ENCODE measurements around the gene KCTD11. TPM values are rescaled to one million over a fixed set of nuclear protein-coding genes. Genes with fewer than 3 reads are reported as not detected.

The KCTD11 gene
- 14.6 and 15.1 TPM in 2 replicates for total RNA-seq

GRCh38 chr17:7351665-7352502, at the start of gene KCTD11:
Gene KCTD11, plus strand, starts transcription at chr17:7352162.

GRCh38 chr17:7306911-7307685, 44.9 kb upstream of the KCTD11 start, which contains the start of gene EIF5A:
Gene EIF5A, plus strand, starts transcription at chr17:7307628. Its CDS starts 2,008 bp downstream, at chr17:7309636.

GRCh38 chr17:7314719-7315569, 37.0 kb upstream of the KCTD11 start, which contains the start of gene GPS2:
Gene GPS2, minus strand, starts transcription at chr17:7315360. Its CDS starts 308 bp downstream, at chr17:7315052.

GRCh38 chr17:7328840-7329373, 23.1 kb upstream of the KCTD11 start, which contains the start of gene NEURL4:
Gene NEURL4, minus strand, starts transcription at chr17:7329335. Its CDS starts 23 bp downstream, at chr17:7329312.

GRCh38 chr17:7336240-7337175, 15.5 kb upstream of the KCTD11 start, which contains the start of gene ACAP1:
Gene ACAP1, plus strand, starts transcription at chr17:7336529. Its CDS starts 206 bp downstream, at chr17:7336735.

GRCh38 chr17:7355053-7355452, 3.1 kb downstream of the KCTD11 start, which contains the start of gene TMEM95:
Gene TMEM95, plus strand, starts transcription at chr17:7355156. Its CDS starts 49 bp downstream, at chr17:7355205.

GRCh38 chr17:7380855-7381683, 29.1 kb downstream of the KCTD11 start, which contains the start of gene TNK1:
Gene TNK1, plus strand, starts transcription at chr17:7381089. Its CDS starts 1,838 bp downstream, at chr17:7382927.

GRCh38 chr17:7394452-7395191, 42.7 kb downstream of the KCTD11 start, which contains the start of gene PLSCR3:
Gene PLSCR3, minus strand, starts transcription at chr17:7394525. Its CDS starts 415 bp downstream, at chr17:7394110.

GRCh38 chr17:7403977-7404736, 52.2 kb downstream of the KCTD11 start, which contains the start of gene TMEM256:
Gene TMEM256, minus strand, starts transcription at chr17:7404097. Its CDS starts 13 bp downstream, at chr17:7404084.

Other genes with a start within 250 kb of the KCTD11 start
- gene ASGR2, start 237.3 kb upstream of the KCTD11 start, total RNA-seq, result not detected in 2 replicates
- 1.1 and 1.2 TPM in 2 replicates for gene ASGR1, start 172.8 kb upstream of the KCTD11 start, total RNA-seq
- gene DLG4, start 132.3 kb upstream of the KCTD11 start, total RNA-seq, result 28.8 and 39.5 TPM in 2 replicates
- gene ACADVL, start 132.2 kb upstream of the KCTD11 start, total RNA-seq, result 209 and 256 TPM in 2 replicates
- gene DVL2, start 117.6 kb upstream of the KCTD11 start, total RNA-seq, result 60.4 and 61.2 TPM in 2 replicates
- gene PHF23, start 112.7 kb upstream of the KCTD11 start, total RNA-seq, result 33.0 and 41.3 TPM in 2 replicates
- 153 and 179 TPM in 2 replicates for gene GABARAP, start 109.7 kb upstream of the KCTD11 start, total RNA-seq
- gene CTDNEP1, start 100.4 kb upstream of the KCTD11 start, total RNA-seq, result 32.1 and 51.9 TPM in 2 replicates
- gene ELP5, start 99.9 kb upstream of the KCTD11 start, total RNA-seq, result 23.2 and 30.9 TPM in 2 replicates
- gene CLDN7, start 89.7 kb upstream of the KCTD11 start, total RNA-seq, result 0.60 TPM in 1 of 2 replicates, not detected in the other
- not detected in 2 replicates for gene SLC2A4, start 70.4 kb upstream of the KCTD11 start, total RNA-seq
- gene YBX2, start 57.5 kb upstream of the KCTD11 start, total RNA-seq, result not detected in 2 replicates
- 513 and 520 TPM in 2 replicates for gene EIF5A, start 44.5 kb upstream of the KCTD11 start, total RNA-seq
- gene GPS2, start 36.8 kb upstream of the KCTD11 start, total RNA-seq, result 24.6 and 29.5 TPM in 2 replicates
- gene NEURL4, start 22.8 kb upstream of the KCTD11 start, total RNA-seq, result 20.8 and 24.0 TPM in 2 replicates
- gene ACAP1, start 15.6 kb upstream of the KCTD11 start, total RNA-seq, result 0.09 and 4.8 TPM in 2 replicates
- gene TMEM95, start 3.0 kb downstream of the KCTD11 start, total RNA-seq, result not detected in 2 replicates
- 0.09 and 1.2 TPM in 2 replicates for gene TNK1, start 28.9 kb downstream of the KCTD11 start, total RNA-seq
- gene PLSCR3, start 42.4 kb downstream of the KCTD11 start, total RNA-seq, result 22.3 and 65.3 TPM in 2 replicates
- gene TMEM256, start 51.9 kb downstream of the KCTD11 start, total RNA-seq, result 34.6 and 80.8 TPM in 2 replicates
- gene NLGN2, start 55.7 kb downstream of the KCTD11 start, total RNA-seq, result 15.1 and 24.1 TPM in 2 replicates
- gene SPEM1, start 68.2 kb downstream of the KCTD11 start, total RNA-seq, result not detected in 2 replicates
- not detected in 2 replicates for gene SPEM2, start 73.5 kb downstream of the KCTD11 start, total RNA-seq
- not detected in 2 replicates for gene SPEM3, start 76.7 kb downstream of the KCTD11 start, total RNA-seq
- gene TMEM102, start 83.3 kb downstream of the KCTD11 start, total RNA-seq, result 1.8 and 3.6 TPM in 2 replicates
- gene FGF11, start 87.3 kb downstream of the KCTD11 start, total RNA-seq, result 5.3 and 7.2 TPM in 2 replicates
- gene CHRNB1, start 92.9 kb downstream of the KCTD11 start, total RNA-seq, result 3.4 and 6.2 TPM in 2 replicates
- 19.6 and 28.2 TPM in 2 replicates for gene ZBTB4, start 127.5 kb downstream of the KCTD11 start, total RNA-seq
- not detected in 2 replicates for gene SLC35G6, start 129.3 kb downstream of the KCTD11 start, total RNA-seq
- gene POLR2A, start 132.2 kb downstream of the KCTD11 start, total RNA-seq, result 89.1 and 138 TPM in 2 replicates
- 7.4 and 16.3 TPM in 2 replicates for gene TNFSF12, start 196.9 kb downstream of the KCTD11 start, total RNA-seq
- gene TNFSF13, start 206.6 kb downstream of the KCTD11 start, total RNA-seq, result 0.83 TPM in 1 of 2 replicates, not detected in the other
- 64.1 and 68.3 TPM in 2 replicates for gene SENP3, start 209.8 kb downstream of the KCTD11 start, total RNA-seq
- gene CD68, start 227.5 kb downstream of the KCTD11 start, total RNA-seq, result 5.6 and 14.5 TPM in 2 replicates
- gene MPDU1, start 231.7 kb downstream of the KCTD11 start, total RNA-seq, result 66.1 and 69.8 TPM in 2 replicates
- 0.30 and 0.32 TPM in 2 replicates for gene SOX15, start 237.9 kb downstream of the KCTD11 start, total RNA-seq